NCI-H146 (cell line): ENCODE results near the gene SLC32A1.

Experiments
- DNase-seq: peaks from one replicate; lab custom pipeline; 2025; lab: John Stamatoyannopoulos, UW

Gene SLC32A1

DNA sequence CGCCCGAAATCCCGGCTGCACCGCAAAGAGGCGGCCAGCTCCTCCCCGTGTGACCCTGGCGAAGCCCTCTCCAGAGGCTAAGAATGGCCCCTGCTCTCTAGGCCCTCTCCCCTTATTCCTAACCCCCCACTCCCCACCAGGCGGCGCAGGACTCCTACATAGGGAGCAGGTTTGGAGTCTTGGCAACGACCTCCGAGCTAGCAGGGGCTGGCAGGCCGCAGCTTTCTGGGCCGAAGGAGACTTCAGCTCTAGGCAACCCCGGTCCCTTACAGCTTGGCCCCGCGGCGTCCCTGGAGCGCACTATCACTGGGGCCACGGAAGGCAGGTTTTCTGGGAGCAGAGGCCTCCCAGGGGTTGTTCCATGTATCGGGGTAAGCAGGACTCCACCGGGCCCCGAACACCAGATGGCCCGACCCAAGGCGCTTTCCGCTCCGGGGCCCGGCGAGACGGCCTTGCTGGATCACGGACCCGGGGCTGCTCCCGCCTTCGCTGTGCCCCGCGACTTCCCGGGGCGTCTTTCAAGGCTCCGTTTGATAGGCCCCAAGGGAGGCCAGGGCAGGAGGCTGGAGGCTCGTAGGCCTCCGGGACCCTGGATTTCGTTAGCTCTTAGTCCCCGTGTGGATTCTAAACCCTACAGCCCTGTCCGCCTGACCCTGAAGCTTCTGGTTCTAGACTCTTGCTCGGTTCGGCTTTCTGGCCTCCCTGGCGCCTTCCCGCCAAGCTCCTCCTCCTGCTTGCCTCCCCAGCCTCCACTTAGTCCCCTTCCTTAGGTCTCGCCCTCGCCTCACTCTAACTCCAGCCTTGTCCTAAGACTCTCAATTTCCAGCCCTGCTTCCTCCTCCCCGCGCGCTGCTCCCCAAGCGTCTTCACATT is 1.9 kb downstream of the SLC32A1 start:
- DNase-seq, result peak; percentile 58

DNA sequence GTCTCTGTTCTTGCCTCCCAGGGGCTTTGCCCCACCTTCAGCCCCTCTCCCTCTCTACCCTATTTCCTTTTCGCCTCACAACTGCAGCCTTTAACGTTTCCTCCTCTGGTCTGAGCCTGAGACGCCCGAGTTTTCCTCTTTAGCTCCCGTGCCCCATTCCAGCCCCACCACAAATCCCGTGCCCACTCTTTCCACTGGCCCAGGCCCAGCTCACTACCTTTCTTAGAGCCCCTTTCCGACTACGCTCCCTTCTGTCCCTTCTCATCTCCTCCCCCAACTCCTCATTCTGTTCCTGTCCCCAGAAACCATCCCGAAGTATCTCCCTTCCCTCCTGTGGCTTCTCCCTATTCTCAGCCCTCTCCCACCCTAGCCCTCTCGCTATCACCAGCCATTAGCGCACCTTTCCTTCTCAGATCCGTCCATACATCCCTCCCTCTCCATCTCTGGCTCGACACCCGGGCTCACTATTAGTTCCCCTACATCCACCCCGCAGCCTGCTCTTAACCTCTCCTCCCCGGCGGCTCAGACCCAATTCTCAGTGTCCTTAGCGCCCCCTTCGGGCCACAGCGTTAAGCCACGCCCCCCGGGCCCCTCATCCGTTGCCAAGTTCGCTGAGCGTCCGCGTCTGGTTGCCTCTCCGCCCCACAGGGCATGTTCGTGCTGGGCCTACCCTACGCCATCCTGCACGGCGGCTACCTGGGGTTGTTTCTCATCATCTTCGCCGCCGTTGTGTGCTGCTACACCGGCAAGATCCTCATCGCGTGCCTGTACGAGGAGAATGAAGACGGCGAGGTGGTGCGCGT is 2.7 kb downstream of the SLC32A1 start:
- no peak for DNase-seq

DNA sequence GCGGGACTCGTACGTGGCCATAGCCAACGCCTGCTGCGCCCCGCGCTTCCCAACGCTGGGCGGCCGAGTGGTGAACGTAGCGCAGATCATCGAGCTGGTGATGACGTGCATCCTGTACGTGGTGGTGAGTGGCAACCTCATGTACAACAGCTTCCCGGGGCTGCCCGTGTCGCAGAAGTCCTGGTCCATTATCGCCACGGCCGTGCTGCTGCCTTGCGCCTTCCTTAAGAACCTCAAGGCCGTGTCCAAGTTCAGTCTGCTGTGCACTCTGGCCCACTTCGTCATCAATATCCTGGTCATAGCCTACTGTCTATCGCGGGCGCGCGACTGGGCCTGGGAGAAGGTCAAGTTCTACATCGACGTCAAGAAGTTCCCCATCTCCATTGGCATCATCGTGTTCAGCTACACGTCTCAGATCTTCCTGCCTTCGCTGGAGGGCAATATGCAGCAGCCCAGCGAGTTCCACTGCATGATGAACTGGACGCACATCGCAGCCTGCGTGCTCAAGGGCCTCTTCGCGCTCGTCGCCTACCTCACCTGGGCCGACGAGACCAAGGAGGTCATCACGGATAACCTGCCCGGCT is 3.4 kb downstream of the SLC32A1 start:
- DNase-seq, result no peak

DNA sequence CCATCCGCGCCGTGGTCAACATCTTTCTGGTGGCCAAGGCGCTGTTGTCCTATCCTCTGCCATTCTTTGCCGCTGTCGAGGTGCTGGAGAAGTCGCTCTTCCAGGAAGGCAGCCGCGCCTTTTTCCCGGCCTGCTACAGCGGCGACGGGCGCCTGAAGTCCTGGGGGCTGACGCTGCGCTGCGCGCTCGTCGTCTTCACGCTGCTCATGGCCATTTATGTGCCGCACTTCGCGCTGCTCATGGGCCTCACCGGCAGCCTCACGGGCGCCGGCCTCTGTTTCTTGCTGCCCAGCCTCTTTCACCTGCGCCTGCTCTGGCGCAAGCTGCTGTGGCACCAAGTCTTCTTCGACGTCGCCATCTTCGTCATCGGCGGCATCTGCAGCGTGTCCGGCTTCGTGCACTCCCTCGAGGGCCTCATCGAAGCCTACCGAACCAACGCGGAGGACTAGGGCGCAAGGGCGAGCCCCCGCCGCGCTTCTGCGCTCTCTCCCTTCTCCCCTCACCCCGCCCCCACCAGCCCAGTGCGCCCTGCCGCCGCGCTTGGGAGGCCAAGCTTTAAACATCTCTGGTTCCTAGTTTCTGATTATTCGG is 4.0 kb downstream of the SLC32A1 start:
- DNase-seq, result no peak

DNA sequence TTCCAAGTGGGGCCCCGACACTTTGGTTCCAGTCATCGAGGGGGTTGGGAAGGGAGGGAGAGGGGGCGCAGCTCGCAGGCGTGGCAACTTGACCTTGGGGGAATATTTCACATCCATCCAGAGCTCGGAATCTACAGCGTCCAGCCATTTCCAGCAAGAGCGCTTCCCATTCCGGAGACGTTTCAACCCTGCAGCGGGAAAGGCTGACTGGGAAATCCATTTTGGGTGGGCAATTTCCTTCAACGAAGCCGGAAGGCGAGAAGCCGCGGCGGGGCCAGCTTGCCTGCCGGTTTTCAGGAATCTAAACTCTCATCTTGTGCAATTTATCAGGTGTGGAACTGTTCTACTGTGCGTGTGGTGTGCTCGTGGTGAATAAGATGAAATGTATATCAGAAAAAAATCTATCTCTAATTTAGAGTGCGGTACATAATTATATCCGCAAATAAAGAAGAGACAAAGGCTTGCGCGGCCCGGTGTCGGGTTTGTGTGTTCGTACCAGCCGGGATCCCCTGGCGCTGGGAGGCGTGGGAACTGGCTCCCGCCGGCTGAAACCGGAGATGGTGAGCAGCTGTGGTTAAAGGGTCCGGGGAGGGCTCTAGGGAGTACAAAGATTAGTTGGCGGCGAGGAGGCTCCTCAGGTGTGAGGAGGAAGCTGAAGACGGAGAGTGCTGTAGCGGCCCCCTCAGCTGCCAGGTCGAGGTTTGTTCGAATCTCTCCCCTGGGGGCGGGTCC is 4.8 kb downstream of the SLC32A1 start:
- peak; percentile 79 for DNase-seq

DNA sequence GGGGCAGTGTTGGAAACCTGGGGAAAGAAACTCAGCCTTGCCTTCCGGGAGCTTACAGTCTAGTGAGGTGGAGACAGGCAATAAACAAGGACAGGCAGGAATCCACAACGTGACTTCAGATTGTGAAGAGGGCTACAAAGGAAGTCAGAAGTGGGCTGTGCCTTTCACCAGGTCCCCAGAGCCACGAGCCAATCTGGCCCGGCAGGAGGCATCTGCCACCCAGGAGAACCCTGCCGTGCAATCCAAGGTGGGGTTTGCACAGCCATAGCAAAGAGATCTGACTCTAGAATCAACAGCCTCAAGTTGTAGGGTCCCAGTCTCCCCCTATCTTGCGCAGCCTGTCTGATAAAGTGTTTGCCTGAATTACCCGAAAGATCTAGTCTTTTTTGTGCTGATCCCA is 5.5 kb downstream of the SLC32A1 start:
- peak; percentile 26 for DNase-seq

DNA sequence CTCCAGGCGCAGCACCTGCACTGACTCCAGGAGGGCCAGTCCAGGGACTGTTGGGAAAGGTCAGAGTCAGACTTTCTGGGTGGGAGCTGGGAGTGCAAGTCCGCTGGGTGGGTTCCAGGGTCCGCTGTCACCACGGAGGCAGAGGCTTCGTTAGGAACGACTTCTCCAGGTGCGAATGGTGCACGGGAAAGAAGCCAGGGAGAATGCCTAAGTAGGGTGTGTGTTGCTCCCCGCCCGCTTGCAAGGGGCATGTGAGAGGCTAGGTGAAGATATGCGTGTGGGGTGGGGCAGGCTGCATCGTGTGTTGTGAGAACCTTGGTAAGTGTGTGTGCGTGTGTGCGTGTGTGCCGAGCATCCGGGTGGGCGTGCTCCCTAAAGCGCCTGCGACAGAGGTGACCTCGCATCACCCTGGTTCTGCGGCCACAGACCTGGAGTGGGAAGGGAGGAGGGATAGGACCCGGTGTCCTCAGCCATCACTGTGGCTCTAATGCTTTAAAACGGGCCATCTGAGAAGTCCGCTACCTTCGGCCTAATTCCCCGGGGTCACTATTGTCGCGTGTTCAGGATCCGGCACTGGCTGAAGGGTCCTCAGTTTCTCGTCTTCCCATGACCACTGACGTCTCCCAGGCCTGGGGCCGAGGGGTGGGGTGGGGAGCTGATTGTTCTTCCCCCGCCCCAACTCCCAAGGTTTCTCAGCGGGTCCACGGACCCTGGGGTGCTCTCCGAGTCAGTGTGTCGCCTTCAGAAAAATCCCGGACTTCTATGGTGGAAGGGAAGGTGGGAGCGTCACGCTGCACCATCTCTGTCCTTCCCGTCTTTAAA is 6.1 kb downstream of the SLC32A1 start:
- peak; percentile 22 for DNase-seq

DNA sequence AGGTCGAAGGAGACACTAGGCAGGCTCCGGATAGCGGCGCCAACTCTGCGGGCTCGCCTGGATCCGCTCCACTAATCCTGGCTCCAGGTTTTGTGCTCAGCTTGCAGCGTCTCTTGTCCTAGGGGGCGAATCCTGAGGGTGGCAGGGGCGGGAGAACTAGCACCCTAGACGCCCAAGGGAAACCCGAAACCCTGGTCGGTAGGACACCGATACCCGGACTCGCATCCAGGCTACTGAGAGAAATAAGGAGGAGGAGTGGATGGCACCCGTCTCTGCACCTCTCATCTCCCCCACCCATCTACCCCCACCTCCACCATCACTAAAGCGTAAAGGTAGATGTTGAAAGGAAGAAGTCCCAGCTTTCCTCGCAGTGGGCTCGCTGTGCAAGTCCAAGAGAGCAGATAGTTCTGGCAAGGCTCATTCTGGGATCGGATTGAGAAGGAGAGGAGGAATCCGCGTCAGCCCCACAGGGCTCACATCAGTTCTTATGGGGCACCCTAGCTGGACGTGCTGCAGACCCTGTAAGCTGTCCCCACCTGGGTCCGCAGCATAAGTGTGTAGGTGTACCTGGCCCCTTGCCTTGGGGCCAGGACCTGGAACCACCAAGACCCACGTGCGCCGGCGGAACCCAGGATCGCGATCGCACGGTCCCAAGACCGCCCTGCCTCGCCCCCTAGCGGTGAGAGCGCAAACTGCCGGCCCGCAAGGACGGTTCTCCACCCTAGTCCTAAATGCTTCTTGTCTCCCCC is 6.9 kb downstream of the SLC32A1 start:
- DNase-seq, result peak; percentile 87

DNA sequence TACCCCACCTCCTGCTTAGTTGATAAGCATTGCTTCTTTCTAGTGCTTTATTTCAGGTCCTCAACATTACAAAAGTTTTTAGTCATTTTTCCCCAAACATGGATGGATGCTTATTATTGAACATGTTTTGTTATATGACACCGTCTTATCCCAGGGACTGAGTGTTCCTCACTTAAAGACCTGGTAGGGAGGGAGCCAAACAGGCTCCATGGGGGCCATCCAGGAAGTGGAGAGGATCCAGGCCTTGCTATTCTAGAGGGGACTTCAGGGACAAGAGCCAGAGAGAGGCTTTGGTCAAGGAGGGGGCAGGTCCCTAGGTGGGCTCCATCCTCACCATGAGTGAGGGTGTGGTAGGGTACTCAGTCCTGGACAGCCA is 7.4 kb downstream of the SLC32A1 start:
- no peak for DNase-seq

DNA sequence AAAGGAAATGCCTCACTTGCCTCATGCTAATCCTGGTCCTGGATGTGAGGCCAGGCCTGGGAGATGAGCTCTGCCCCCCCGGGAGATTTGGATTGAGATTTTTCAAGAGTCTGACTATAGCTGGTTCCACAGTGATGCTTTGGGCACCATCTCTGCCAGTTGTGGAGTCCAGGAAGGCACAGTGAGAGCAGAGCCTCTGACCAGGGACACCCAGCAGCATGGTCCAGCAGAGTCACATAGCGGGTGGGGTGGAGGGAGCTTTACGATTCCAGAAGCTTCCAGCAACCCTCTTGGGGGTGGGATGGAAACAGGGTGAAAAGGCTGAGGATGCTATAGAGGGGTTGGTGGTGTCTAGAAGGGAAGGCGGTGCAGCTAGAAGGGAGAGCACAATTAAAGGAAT is 8.7 kb downstream of the SLC32A1 start:
- DNase-seq, result no peak

DNA sequence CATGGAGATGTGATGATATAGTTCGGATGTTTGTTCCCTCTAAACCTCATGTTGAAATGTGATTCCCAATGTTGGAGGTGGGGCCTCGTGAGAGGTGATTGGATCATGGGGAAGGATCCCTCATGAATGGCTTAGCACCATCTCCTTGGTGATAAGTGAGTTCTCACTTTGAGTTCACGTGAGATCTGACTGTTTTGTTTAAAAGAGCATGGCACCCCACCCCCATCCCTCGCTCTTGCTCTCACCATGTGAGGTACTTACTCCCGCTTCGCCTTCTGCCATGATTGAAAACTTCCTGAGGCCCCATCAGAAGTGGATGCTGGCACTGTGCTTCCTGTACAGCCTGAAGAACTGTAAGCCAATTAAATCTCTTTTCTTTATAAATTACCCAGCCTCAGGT is 10.9 kb downstream of the SLC32A1 start:
- no peak for DNase-seq

DNA sequence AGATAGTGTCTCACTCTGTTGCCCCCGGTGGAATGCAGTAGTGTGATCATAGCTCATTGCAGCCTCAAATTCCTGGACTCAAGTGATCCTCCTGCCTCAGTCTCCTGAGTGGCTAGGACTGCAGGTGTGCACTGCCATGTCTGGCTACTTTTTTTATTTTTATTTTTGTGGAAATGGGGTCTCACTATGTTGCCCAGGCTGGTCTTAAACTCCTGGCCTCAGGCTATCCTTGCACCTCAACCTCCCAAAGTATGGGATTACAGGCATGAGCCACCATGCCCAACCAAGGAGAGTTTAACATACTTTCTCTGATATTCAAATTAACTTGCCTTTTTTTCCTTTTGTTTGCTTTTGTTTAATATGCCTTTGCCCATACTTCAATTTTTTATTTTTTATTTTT is 13.6 kb downstream of the SLC32A1 start:
- DNase-seq, result no peak

DNA sequence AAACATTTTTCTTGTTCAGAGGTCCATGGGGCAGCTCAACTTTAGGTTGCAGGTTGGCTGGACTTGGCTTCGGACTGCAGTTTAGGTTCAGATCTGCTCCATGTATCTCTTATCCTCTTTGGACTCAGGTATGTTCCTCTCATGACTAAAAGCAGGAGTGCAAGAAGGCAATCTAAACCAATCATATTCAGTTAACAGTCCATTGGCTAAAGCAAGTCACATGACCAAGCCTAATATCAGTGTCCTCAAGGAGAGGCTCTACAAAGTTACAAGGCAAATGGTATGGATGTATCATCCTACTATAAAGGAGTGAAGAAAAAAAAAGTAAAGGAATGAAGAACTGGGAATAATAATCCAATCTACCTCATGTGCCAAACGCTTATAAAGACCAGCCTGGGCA is 21.5 kb downstream of the SLC32A1 start:
- no peak for DNase-seq

DNA sequence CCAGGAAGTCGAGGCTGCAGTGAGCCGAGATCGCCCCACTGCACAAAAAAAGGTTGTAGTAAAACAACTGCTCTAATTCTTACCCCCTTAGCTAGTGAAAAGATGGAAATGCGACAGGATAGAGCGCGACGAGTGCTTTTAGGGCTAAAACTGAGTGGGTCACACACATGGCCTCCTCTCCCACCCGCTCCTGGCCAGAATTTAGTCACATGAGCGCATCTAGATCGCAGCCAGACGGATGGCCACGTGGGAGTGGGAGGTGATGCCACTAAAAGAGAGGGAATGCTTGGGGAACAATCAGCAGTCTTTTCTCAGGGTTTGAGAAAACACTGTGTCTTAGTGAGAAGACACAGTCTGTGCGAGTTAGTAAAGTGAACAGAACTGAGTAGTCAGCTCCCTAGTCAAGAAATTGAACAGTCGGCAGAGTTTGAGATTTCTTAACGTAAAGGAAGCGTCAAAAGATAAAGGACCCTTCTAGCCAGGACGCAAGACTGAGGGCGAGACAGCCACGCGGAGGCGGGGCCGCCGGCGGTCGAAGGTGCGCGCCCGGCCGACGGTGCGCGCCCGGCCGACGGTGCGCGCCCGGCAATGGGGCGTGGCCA is 23.3 kb downstream of the SLC32A1 start:
- peak; percentile 58 for DNase-seq

DNA sequence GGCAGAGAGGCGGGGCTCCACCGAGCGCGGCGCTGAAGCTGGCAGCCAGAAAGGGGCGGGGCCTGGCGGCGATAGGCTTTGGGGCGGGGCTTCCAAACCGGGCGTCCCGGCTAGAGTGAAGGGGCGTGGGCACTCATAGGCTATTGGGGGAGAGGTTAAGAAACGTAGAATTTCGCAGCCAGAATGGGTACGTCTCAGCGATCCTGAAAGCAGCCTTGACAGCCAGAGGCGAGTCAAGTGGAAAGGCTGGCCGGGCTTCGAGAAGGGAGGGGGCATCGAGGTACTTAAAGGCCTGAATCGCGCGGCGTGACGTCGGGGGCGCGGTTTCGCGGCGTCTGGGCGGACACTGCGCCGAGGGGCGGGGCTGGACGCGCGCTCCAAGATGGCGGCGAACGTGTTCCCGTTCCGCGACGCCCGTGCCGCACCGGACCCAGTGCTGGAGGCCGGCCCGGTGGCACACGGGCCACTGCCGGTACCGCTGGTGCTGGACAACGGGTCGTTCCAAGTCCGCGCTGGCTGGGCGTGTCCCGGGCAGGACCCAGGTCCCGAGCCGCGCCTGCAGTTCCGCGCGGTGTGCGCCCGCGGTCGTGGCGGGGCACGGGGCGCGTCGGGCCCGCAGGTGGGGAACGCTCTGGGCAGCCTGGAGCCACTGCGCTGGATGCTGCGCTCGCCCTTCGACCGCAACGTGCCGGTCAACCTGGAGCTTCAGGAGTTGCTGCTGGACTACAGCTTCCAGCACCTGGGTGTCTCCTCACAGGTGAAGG is 24.0 kb downstream of the SLC32A1 start, which contains the start of gene ACTR5:
ACTR5 (plus strand) TSS at position 364 of the 764 bp plus-strand sequence; CDS start at position 383, 19 bp downstream.
- peak; percentile 94 for DNase-seq

DNA sequence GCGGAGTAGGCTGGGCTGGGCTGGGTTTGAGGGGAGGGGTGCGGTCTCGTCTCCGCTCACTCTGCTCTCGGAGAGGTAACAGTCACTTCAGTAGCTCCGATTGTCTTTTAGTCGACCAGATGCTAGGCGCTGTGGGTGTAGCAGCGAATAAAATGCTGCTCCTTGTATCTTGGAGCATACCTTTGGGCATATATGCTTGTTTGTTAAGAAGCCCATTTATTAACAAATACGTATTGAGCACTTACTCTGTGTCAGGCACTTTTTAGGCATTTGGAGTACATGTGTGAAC is 24.5 kb downstream of the SLC32A1 start:
- DNase-seq, result no peak

DNA sequence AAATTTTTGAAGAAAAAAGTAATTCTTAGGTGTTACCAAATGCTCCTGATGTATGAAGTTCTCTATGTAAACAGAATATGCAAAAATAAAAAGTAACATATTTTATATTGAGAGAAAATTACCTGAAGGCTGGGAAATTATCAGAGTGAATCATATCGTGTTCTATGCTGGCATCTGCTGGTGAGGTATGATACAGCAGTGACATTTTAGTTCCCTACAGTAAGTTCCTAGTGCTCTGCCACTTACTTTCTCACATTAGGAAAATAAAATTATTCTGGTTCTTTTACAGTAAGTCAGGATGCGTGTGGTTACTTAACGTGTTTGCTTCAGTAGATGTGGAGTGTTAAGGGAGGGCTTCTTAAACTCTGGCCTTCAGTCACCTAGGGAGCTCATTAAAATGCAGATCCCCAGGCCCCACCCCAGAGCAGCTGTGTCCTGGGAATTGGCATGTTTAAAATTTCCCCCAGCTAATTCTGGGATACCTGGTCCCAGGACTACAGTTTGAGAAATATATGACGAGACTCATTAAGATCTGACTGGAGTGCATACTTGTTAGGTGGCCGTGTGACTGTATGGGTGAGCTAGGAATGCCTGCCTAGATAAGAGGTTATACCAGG is 27.2 kb downstream of the SLC32A1 start:
- DNase-seq, result peak; percentile 30

DNA sequence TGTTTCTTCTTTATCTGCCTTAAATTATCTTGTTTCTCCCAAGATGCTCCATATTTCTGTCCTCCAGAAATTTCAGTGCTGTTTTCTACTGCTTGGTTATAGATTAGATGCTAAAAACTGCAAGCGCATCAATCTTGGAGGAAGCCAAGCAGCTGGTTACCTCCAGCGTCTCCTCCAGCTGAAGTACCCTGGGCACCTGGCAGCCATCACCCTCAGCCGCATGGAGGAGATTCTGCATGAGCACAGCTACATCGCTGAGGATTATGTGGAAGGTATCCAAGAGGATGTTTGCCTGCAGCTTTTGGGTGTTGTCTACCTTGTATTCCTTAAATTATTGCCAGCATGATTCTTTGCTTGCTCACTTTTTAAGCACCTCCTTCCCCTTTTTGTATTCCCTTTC is 27.7 kb downstream of the SLC32A1 start:
- no peak for DNase-seq

DNA sequence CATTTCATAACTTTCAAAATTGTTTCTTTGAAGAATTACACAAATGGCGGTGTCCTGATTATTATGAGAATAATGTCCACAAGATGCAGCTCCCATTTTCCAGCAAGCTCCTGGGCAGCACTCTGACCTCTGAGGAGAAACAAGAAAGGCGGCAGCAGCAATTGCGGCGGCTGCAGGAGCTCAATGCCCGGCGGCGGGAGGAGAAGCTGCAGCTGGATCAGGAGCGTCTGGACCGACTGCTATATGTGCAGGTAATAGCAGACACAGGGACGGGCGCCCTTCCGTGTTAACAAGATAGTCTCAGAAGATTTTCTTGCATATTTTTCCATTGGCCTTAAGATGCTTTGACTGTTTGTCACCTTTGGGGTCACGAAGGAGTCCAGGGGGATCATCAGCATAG is 30.6 kb downstream of the SLC32A1 start:
- no peak for DNase-seq
